Skin epidermis (tissue), 12 donors: Measurements from ENCODE around the gene GPX2.

Experiments used
- H3K27ac ChIP-seq, 21 experiments: fragments of 200-600 bp; sonication (generic) in 11 of 21; one replicate each; pipeline ENCODE4 v1.5.0; 2020; ENCODE audit warnings: mild to moderate bottlenecking in 3 of 21, inconsistent platforms in 2 of 21, moderate library complexity in 2 of 21
- H3K4me3 ChIP-seq, 7 experiments: fragments of 200-600 bp; sonication (generic) in 2 of 7; one replicate each; pipeline ENCODE4 v1.5.0; 2020; ENCODE audit warnings: inconsistent platforms in 2 of 7, mild to moderate bottlenecking in 2 of 7, moderate library complexity in 1 of 7

GPX2 gene

GRCh38 chr14:64919618-64920017 is 22.9 kb downstream of the GPX2 start:
- no peak overlapping the region for H3K4me3 ChIP-seq
- no peak overlapping the region for H3K27ac ChIP-seq

- H3K27ac ChIP-seq = no peak overlapping the region
- H3K4me3 ChIP-seq = no peak overlapping the region
These were observed 23.3 kb downstream of the GPX2 start for GRCh38 chr14:64919215-64919614.

- Histone ChIP-seq H3K27ac (peak overlapping the region in 1 of 21 experiments; percentile 10), H3K4me3 (no peak overlapping the region)
These were observed 24.3 kb downstream of the GPX2 start for GRCh38 chr14:64918216-64918615.

GRCh38 chr14:64915797-64916196 is 26.7 kb downstream of the GPX2 start:
- H3K27ac ChIP-seq = no peak overlapping the region
- H3K4me3 ChIP-seq = peak overlapping the region in 1 of 7 experiments; percentile 79

GRCh38 chr14:64915029-64915424 is 27.5 kb downstream of the GPX2 start:
- Histone ChIP-seq H3K27ac (peak overlapping the region; percentile 83 to 100 (median 97)), H3K4me3 (peak overlapping the region; percentile 57 to 98 (median 80))

GRCh38 chr14:64914237-64915028 is 28.1 kb downstream of the GPX2 start, which contains the start of gene CHURC1:
CHURC1 (plus strand) TSS chr14:64914455; CDS start chr14:64914496, 41 bp downstream.
- H3K27ac ChIP-seq = peak within 1 kb of the TSS; percentile 83 to 100 (median 97)
- peak within 1 kb of the TSS; percentile 57 to 98 (median 80) for H3K4me3 ChIP-seq

- peak overlapping the region in 2 of 7 experiments; percentile 79 to 98 for H3K4me3 ChIP-seq
- peak overlapping the region in 15 of 21 experiments; percentile 43 to 100 (median 97) for H3K27ac ChIP-seq
These were observed 29.1 kb downstream of the GPX2 start for GRCh38 chr14:64913477-64913876.

- Histone ChIP-seq H3K4me3 (no peak overlapping the region), H3K27ac (no peak overlapping the region)
These were observed 30.3 kb downstream of the GPX2 start for GRCh38 chr14:64912261-64912660.

GRCh38 chr14:64910847-64911495 is 31.6 kb downstream of the GPX2 start:
- Histone ChIP-seq H3K4me3 (no peak overlapping the region), H3K27ac (no peak overlapping the region)

- no peak overlapping the region for H3K4me3 ChIP-seq
- no peak overlapping the region for H3K27ac ChIP-seq
These were observed 36.5 kb downstream of the GPX2 start for GRCh38 chr14:64906022-64906421.

GRCh38 chr14:64899958-64900357 is 42.6 kb downstream of the GPX2 start:
- Histone ChIP-seq H3K27ac (no peak overlapping the region), H3K4me3 (no peak overlapping the region)

GRCh38 chr14:64891839-64892375 is 50.6 kb downstream of the GPX2 start:
- Histone ChIP-seq H3K27ac (no peak overlapping the region), H3K4me3 (no peak overlapping the region)

GRCh38 chr14:64891173-64891838 is 51.2 kb downstream of the GPX2 start:
- Histone ChIP-seq H3K4me3 (no peak overlapping the region), H3K27ac (no peak overlapping the region)

- no peak overlapping the region for H3K27ac ChIP-seq
- no peak overlapping the region for H3K4me3 ChIP-seq
These were observed 53.2 kb downstream of the GPX2 start for GRCh38 chr14:64889352-64889751.
